Fibroblast of lung (primary cell): ENCODE measurements around the gene FOXL2NB. TPM values are rescaled to one million over a fixed set of nuclear protein-coding genes. Genes with fewer than 3 reads are reported as not detected.

Experiments used
- DNase-seq, 2 donors: peaks; one replicate each; pipeline versions ENCODE4 v3.0.0 to v3.0.0-alpha.2; 2010; ENCODE audit warnings: low read depth in 2 of 2
- H2AFZ ChIP-seq: 2 replicates; pipeline ENCODE4 v1.5.1; 2012; ENCODE audit warnings: low read length, control low read depth, inconsistent platforms
- H3K27ac ChIP-seq: 2 replicates; pipeline ENCODE4 v1.5.1; 2011; ENCODE audit warnings: low read length, control low read depth; ENCODE audit not compliant: insufficient read depth
- H3K27me3 ChIP-seq: 2 replicates; pipeline ENCODE4 v1.5.1; 2011; ENCODE audit warnings: mild to moderate bottlenecking, low read length; ENCODE audit not compliant: control insufficient read depth, insufficient read depth
- H3K36me3 ChIP-seq: 2 replicates; pipeline ENCODE4 v1.5.1; 2011; ENCODE audit warnings: low read length; ENCODE audit not compliant: control insufficient read depth, insufficient read depth
- H3K4me1 ChIP-seq: 2 replicates; pipeline ENCODE4 v1.5.1; 2011; ENCODE audit warnings: low read length; ENCODE audit not compliant: control insufficient read depth, insufficient read depth; ENCODE audit errors: extremely low read depth
- H3K4me2 ChIP-seq: 2 replicates; pipeline ENCODE4 v1.5.1; 2011; ENCODE audit warnings: low read length, control low read depth; ENCODE audit not compliant: insufficient read depth; ENCODE audit errors: extremely low read depth
- H3K4me3 ChIP-seq, 4 experiments: fragments of 200-600 bp in 1 of 4; sonication (generic) in 1 of 4; replicated peaks in 1 of 4; 2 replicates each; pipeline ENCODE4 v1.5.1; 2011 to 2016; ENCODE audit warnings: low read length in 4 of 4, low read depth in 3 of 4, mild to moderate bottlenecking in 3 of 4, control low read depth in 2 of 4, inconsistent platforms in 1 of 4, mixed read lengths in 1 of 4; ENCODE audit not compliant: insufficient read depth in 1 of 4; ENCODE audit errors: control extremely low read depth in 1 of 4
- H3K79me2 ChIP-seq: 2 replicates; pipeline ENCODE4 v1.5.1; 2012; ENCODE audit warnings: mild to moderate bottlenecking, low read length, inconsistent platforms; ENCODE audit not compliant: control insufficient read depth, insufficient read depth
- H3K9ac ChIP-seq: 2 replicates; pipeline ENCODE4 v1.5.1; 2011; ENCODE audit warnings: mild to moderate bottlenecking, low read length, control low read depth; ENCODE audit not compliant: insufficient read depth
- H3K9me3 ChIP-seq: 2 replicates; pipeline ENCODE4 v1.5.1; 2012; ENCODE audit warnings: low read depth, low read length; ENCODE audit not compliant: control insufficient read depth, insufficient read depth
- H4K20me1 ChIP-seq: 2 replicates; pipeline ENCODE4 v1.5.1; 2011; ENCODE audit warnings: low read length; ENCODE audit not compliant: control insufficient read depth, insufficient read depth; ENCODE audit errors: extremely low read depth
- CTCF ChIP-seq, 2 donors: IDR thresholded peaks in 1 of 2; conservative IDR thresholded peaks in 1 of 2; 1 replicate in 1 of 2; 2 replicates in 1 of 2; pipeline ENCODE4 v1.5.1; 2011 to 2012; ENCODE audit warnings: low read length in 2 of 2, control low read depth in 1 of 2, inconsistent platforms in 1 of 2, low read depth in 1 of 2, mild to moderate bottlenecking in 1 of 2
- EZH2 ChIP-seq: IDR thresholded peaks from 2 replicates; pipeline ENCODE4 v1.5.1; 2012; ENCODE audit warnings: low read length, control low read depth, mild to moderate bottlenecking; ENCODE audit errors: missing control alignments
- polyA plus RNA-seq, 2 donors: library from polyadenylated mRNA; depleted of rRNA in 1 of 2; stranded (reverse) in 1 of 2; unstranded in 1 of 2; fragments of >200 nt; gene quantifications; 2 replicates each; pipeline ENCODE4 v1.2.1, GENCODE V29; 2011 to 2012; ENCODE audit warnings: missing spikeins in 1 of 2
- total RNA-seq: library from RNA; depleted of rRNA; stranded (reverse); fragments of >200 nt; gene quantifications from 2 replicates; pipeline ENCODE4 v1.2.1, GENCODE V29; 2014

Gene FOXL2NB
- total and polyA plus RNA-seq, 2 donors (not counting 1 experiment from before 2014, with no cell fraction given), result not detected

- DNase-seq, result no peak
- no peak overlapping the region for H3K27ac ChIP-seq
- H3K79me2 ChIP-seq, result no peaks in the 10 kb centered on the region
- no peak overlapping the region for H3K9ac ChIP-seq
- no peaks in the 10 kb centered on the region for H3K27me3 ChIP-seq
- H4K20me1 ChIP-seq, result no peaks in the 10 kb centered on the region
- H3K4me1 ChIP-seq, result peaks cover 5% of the 10 kb centered on the region
- H3K36me3 ChIP-seq, result no peaks in the 10 kb centered on the region
- no peaks in the 10 kb centered on the region for H3K9me3 ChIP-seq
- H3K4me3 ChIP-seq, result no peak overlapping the region
- no peak for TF ChIP-seq CTCF (conservative IDR thresholded peaks at IDR 0.05 in 1 of 2, IDR thresholded peaks at IDR 0.05 in 1 of 2; ENCODE audit: low read depth in 1 of 2, low read length in 2 of 2)
- no peak for TF ChIP-seq EZH2
- no peak overlapping the region for H2AFZ ChIP-seq
- H3K4me2 ChIP-seq, result no peak overlapping the region
Observed at GRCh38 chr3:138911621-138912020, 35.4 kb upstream of the FOXL2NB start.

DNA sequence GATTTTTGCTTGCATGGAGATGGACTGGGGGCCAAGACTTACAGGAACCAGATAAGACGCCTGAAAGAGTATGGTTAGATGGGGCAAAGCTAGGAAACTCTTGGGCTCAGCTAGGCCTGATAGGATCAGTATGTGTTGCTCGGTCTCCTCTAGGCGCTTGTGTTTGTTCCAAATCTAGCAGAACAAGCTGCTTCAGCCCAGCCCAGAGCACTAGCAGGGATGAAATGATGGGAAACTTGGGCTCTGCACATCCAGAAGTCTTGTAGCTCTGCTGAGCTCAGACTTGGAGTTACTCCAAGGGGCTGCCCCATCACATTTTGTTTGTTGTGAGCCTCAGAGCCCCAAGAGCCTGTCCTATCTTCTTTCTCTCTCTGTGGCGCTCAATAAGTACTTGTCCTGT lies 34.8 kb upstream of the FOXL2NB start:
- Histone ChIP-seq H2AFZ (no peak overlapping the region), H3K36me3 (no peaks in the 10 kb centered on the region), H3K27ac (no peak overlapping the region), H3K27me3 (no peaks in the 10 kb centered on the region), H3K4me2 (no peak overlapping the region), H3K9ac (no peak overlapping the region), H3K4me3 (no peak overlapping the region), H3K9me3 (no peaks in the 10 kb centered on the region), H3K4me1 (peaks cover 5% of the 10 kb centered on the region), H4K20me1 (no peaks in the 10 kb centered on the region), H3K79me2 (no peaks in the 10 kb centered on the region)
- no peak for TF ChIP-seq CTCF (conservative IDR thresholded peaks at IDR 0.05 in 1 of 2, IDR thresholded peaks at IDR 0.05 in 1 of 2; ENCODE audit: low read depth in 1 of 2, low read length in 2 of 2)
- DNase-seq, result peak in 1 of 2 donors; percentile 20

DNA sequence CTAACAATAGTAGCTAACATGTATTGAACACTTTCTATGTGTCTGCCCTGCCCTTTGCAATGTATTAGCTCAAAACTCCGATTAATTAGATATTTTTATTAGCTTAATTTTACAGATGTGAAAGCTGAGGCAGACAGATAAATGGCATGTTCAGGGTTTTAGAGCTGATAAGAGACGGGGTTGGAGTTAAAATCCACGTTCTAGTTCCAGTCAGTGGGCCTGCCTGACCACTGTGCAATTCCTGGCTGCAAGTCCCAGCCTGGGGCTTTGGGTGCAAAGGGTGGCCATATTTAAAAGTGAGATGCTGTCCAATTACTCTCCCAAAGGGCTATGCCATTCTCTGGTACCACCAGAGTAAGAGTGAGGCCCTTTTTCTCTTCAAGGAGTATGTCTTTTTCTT lies 33.3 kb upstream of the FOXL2NB start:
- no peak overlapping the region for H3K9ac ChIP-seq
- no peaks in the 10 kb centered on the region for H3K36me3 ChIP-seq
- no peak overlapping the region for H3K4me2 ChIP-seq
- no peak overlapping the region for H3K27ac ChIP-seq
- H3K27me3 ChIP-seq, result no peaks in the 10 kb centered on the region
- H3K79me2 ChIP-seq, result no peaks in the 10 kb centered on the region
- no peak overlapping the region for H2AFZ ChIP-seq
- H3K4me1 ChIP-seq, result peaks cover 5% of the 10 kb centered on the region
- H3K4me3 ChIP-seq, result no peak overlapping the region
- H3K9me3 ChIP-seq, result no peaks in the 10 kb centered on the region
- TF ChIP-seq EZH2 (no peak), CTCF (conservative IDR thresholded peaks at IDR 0.05 in 1 of 2, IDR thresholded peaks at IDR 0.05 in 1 of 2; ENCODE audit: low read depth in 1 of 2, low read length in 2 of 2) (no peak)
- DNase-seq, result no peak
- no peaks in the 10 kb centered on the region for H4K20me1 ChIP-seq
